ENCODE measurements around the gene OTOG.

GRCh38 chr11:17650127-17650911, 103.3 kb downstream of the OTOG start:
- TF ChIP-seq CTCF (IDR thresholded peaks at IDR 0.05) (no peak), POLR2A (IDR thresholded peaks at IDR 0.05) (no peak)
